Esophagus muscularis mucosa (tissue), 4 donors: Measurements from ENCODE around the gene MYCBPAP.

Source experiments
- CTCF ChIP-seq, 3 experiments: fragments of 200-600 bp in 2 of 3; fragments of 450-650 bp in 1 of 3; sonication (generic) in 2 of 3; IDR thresholded peaks; one replicate each; pipeline ENCODE4 v1.5.1; 2017 to 2019; ENCODE audit warnings: antibody characterized with exemption in 3 of 3, mild to moderate bottlenecking in 2 of 3, moderate library complexity in 1 of 3
- EP300 ChIP-seq: sonication (generic); formaldehyde crosslinking; IDR thresholded peaks from one replicate; pipeline ENCODE4 v1.6.1; 2017; ENCODE audit warnings: antibody characterized with exemption
- POLR2A ChIP-seq: fragments of 450-650 bp; IDR thresholded peaks from one replicate; pipeline ENCODE4 v1.6.1; 2017; ENCODE audit warnings: antibody characterized with exemption, moderate library complexity, mild to moderate bottlenecking, low read depth
- POLR2AphosphoS5 ChIP-seq, 2 donors: sonication (generic); formaldehyde crosslinking; IDR thresholded peaks; one replicate each; pipeline ENCODE4 v1.6.1; 2017; ENCODE audit warnings: antibody characterized with exemption in 2 of 2

GRCh38 chr17:50558941-50559614 is 50.8 kb downstream of the MYCBPAP start:
- TF ChIP-seq POLR2A (no peak), CTCF (IDR thresholded peaks at IDR 0.05) (no peak), POLR2AphosphoS5 (IDR thresholded peaks at IDR 0.05) (no peak), EP300 (no peak)
